Hepatocyte (in vitro differentiated cells): ENCODE measurements around the gene BIN2.

ENCODE experiments used
- CTCF ChIP-seq: fragments of 200-600 bp; sonication (generic); IDR thresholded peaks from 2 replicates; pipeline ENCODE4 v1.5.1; 2016; ENCODE audit warnings: antibody characterized with exemption, mild to moderate bottlenecking; ENCODE audit not compliant: poor library complexity
- EZH2 ChIP-seq: fragments of 200-600 bp; sonication (generic); IDR thresholded peaks from 2 replicates; pipeline ENCODE4 v1.6.1; 2016; ENCODE audit warnings: antibody characterized with exemption, mild to moderate bottlenecking, borderline replicate concordance

GRCh38 chr12:51368640-51369517 lies 44.9 kb upstream of the BIN2 start:
- no peak for TF ChIP-seq CTCF
- no peak for TF ChIP-seq EZH2
